BE2C (cell line): ENCODE measurements around the gene INVS.
A peak's percentile ranks its signal among the peaks of the same experiment; 100 is the strongest.

Source experiments
- DNase-seq: peaks from one replicate; pipeline ENCODE4 v3.0.0-alpha.2; 2020
- H3K27me3 ChIP-seq: fragments of 250-450 bp; sonication (Bioruptor Pico); 2 replicates; pipeline ENCODE4 v1.5.1; 2020; ENCODE audit warnings: mild to moderate bottlenecking
- H3K36me3 ChIP-seq: fragments of 250-450 bp; sonication (Bioruptor Pico); 2 replicates; pipeline ENCODE4 v1.5.1; 2020; ENCODE audit warnings: mild to moderate bottlenecking
- H3K4me1 ChIP-seq: fragments of 250-450 bp; sonication (Bioruptor Pico); 2 replicates; pipeline ENCODE4 v1.5.1; 2020
- H3K4me3 ChIP-seq: 2 replicates; pipeline ENCODE4 v1.5.1; 2011; ENCODE audit warnings: low read depth, low read length
- H3K9me3 ChIP-seq: fragments of 250-450 bp; sonication (Bioruptor Pico); 2 replicates; pipeline ENCODE4 v1.5.1; 2020
- TF ChIP-seq, protein P1 (sequence below): IDR thresholded peaks from 2 replicates; pipeline ENCODE4 v1.5.1; 2012; ENCODE audit warnings: mild to moderate bottlenecking, low read depth, low read length

Gene INVS

DNA sequence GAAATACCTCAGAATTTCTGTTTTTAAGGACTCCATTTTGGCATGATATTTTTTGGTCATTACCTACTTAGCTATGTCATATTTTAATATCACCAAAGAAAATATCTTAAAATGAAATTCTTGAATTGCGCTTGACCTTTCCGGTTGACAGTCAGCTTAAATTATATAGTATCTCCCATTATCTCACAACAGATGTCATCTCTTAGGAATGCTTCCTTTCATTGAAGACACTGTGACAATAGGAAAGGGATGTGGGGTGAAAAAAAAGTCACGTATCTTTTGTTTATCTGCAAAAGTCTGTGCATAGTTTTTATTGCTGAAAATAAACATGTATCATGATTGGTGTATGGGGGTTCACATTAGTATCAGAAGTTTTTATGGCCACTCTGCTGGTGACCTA is 105.8 kb downstream of the INVS start:
- H3K9me3 ChIP-seq: no peaks in the 10 kb centered on the region
- H3K4me3 ChIP-seq: no peak overlapping the region
- TF ChIP-seq, protein P1, sequence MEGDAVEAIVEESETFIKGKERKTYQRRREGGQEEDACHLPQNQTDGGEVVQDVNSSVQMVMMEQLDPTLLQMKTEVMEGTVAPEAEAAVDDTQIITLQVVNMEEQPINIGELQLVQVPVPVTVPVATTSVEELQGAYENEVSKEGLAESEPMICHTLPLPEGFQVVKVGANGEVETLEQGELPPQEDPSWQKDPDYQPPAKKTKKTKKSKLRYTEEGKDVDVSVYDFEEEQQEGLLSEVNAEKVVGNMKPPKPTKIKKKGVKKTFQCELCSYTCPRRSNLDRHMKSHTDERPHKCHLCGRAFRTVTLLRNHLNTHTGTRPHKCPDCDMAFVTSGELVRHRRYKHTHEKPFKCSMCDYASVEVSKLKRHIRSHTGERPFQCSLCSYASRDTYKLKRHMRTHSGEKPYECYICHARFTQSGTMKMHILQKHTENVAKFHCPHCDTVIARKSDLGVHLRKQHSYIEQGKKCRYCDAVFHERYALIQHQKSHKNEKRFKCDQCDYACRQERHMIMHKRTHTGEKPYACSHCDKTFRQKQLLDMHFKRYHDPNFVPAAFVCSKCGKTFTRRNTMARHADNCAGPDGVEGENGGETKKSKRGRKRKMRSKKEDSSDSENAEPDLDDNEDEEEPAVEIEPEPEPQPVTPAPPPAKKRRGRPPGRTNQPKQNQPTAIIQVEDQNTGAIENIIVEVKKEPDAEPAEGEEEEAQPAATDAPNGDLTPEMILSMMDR: no peak
- no peaks in the 10 kb centered on the region for H3K27me3 ChIP-seq
- H3K36me3 ChIP-seq: no peaks in the 10 kb centered on the region
- H3K4me1 ChIP-seq: no peaks in the 10 kb centered on the region
- DNase-seq: no peak

DNA sequence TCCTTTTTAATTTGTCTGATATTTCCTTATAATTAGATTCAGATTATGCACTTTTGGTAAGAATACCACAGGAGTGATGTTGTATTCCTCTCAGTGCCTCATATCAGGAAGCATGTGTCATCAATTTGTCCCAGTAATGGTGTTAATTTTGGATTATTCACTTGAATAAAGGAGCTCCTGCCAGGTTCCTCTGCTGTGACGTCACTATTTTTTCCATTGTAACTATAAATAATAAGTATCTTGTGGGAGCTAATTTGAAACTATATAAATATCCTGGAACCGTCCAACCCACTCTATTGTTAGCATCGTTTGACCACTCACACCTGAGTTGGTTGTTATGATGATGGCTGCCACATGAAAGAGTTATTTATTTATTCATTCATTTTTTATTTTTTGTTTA is 107.9 kb downstream of the INVS start:
- Histone ChIP-seq H3K27me3 (no peaks in the 10 kb centered on the region), H3K4me3 (no peak overlapping the region)
- no peak for DNase-seq

DNA sequence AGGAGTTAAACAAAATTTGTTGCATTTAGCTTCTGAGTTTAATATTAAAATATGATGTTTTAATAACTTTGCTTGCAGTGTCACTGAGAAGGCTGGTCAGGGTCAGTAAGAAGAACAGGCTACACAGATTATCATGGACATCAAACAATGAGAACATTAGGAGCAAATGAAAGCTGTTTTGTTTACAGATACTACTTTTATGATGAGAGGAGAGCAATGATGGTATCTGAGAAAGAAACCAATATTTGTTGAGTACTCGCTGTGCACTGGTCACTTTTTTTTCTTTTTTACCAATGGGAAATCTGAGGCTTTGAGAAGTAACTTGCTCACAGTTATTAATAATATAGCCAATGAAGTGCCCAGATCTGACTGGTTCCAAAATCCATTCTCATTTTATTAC is 109.6 kb downstream of the INVS start:
- no peaks in the 10 kb centered on the region for H3K4me1 ChIP-seq
- no peaks in the 10 kb centered on the region for H3K9me3 ChIP-seq
- DNase-seq: no peak
- no peaks in the 10 kb centered on the region for H3K27me3 ChIP-seq
- TF ChIP-seq, protein P1: no peak
- H3K36me3 ChIP-seq: no peaks in the 10 kb centered on the region
- H3K4me3 ChIP-seq: no peak overlapping the region

More for the DNA sequence above, 107.9 kb downstream of the INVS start:
- Histone ChIP-seq H3K4me1 (no peaks in the 10 kb centered on the region), H3K9me3 (no peaks in the 10 kb centered on the region), H3K36me3 (no peaks in the 10 kb centered on the region)
- TF ChIP-seq, protein P1: no peak

DNA sequence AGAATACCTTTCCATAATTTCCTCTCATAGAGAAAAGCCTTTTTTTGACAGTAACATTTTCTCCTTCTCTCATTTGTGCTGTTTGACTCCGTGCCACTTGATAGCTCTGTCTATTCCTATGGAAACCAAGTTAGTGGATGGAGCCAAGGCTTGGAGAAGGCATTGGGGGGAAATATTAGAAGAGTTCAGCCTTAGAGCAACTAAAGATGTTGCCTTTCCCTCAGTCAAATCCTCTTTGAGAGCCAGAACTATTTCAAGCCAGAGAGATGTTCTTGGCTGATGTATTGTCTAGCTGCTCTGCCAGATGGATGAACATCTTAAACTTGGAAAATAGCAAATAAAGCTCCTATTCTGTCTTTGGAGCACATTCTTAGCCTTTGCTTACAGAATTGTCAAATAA is 112.4 kb downstream of the INVS start:
- Histone ChIP-seq H3K4me1 (peaks cover 4% of the 10 kb centered on the region; the same call in 1 of the 2 replicates), H3K36me3 (no peaks in the 10 kb centered on the region; the same call in 1 of the 2 replicates), H3K4me3 (no peak overlapping the region), H3K27me3 (no peaks in the 10 kb centered on the region), H3K9me3 (no peaks in the 10 kb centered on the region)
- no peak for DNase-seq
- TF ChIP-seq, protein P1: no peak

DNA sequence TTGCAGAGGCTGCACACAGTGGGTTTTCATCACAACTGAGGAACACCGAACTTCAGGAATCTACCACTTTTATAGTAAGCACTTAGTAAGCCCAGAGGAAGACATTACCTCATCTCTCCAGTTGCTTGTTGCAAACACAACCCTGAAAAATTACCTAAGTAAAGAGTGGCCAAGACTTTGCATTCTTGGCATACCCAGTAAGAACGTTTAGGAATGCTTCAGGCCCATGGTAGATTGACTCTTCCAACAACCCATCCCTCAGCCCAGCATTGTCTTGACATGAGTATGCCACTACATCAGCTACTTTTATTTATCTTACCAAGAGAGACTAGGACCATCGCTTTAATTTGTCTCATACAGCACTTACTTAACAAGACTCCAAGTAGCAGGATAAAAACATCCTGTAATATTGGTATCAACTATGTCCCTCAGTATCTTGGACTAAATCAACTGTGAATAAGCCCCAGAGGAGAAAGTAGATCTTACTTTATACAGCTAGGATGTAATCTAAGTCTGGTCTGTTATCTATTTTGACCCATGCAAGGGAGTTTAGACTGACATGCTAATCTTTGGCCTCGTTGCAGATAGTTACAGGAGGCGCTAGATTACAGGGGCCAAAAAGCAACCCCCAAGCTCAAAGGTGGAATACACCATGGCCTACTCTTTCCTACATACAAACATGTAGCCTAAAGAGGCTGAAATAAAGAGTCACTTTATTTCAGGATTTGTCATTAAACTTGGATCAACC is 114.9 kb downstream of the INVS start:
- TF ChIP-seq, protein P1: no peak
- H3K36me3 ChIP-seq: no peaks in the 10 kb centered on the region; the same call in 1 of the 2 replicates
- H3K4me1 ChIP-seq: peaks cover 4% of the 10 kb centered on the region; the same call in 1 of the 2 replicates
- H3K4me3 ChIP-seq: no peak overlapping the region
- H3K9me3 ChIP-seq: no peaks in the 10 kb centered on the region
- H3K27me3 ChIP-seq: no peaks in the 10 kb centered on the region
- DNase-seq: no peak

DNA sequence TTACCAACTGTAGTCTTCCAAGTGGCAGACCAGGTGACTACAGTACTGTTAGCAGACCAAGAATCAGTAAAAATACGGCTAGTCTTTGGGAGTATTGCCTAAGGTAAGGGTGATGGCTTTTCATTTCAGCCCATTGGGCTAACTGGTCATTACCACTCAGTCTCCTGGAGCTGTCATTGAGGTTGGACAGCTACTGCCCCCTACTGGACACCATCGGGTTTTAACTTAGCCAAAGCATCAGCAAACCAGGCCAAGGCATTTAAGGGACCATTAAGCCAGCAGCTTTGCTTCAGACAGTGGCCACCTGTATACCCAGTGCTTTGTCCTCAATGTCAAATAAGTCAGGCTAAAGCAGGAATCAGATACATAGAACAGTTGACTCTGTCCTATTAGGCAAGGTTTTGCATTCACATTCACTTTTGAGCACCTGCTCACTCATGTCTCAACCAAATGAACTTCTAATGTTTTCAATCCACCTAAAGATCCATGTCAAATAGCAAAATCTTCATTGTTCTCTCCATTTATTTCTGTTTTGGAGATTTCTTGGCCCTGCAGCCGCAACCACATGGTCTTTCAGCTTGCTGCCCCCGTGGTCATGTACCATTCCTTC is 117.2 kb downstream of the INVS start:
- TF ChIP-seq, protein P1: peak; percentile 88
- Histone ChIP-seq H3K9me3 (no peaks in the 10 kb centered on the region), H3K4me3 (no peak overlapping the region), H3K4me1 (peaks cover 4% of the 10 kb centered on the region; the same call in 1 of the 2 replicates), H3K27me3 (no peaks in the 10 kb centered on the region), H3K36me3 (no peaks in the 10 kb centered on the region; the same call in 1 of the 2 replicates)
- peak; percentile 69 for DNase-seq
